HG03439 (cell line): ENCODE measurements around the gene PCDHB8.
"Not testable (repeated sequence)": the region's sequence is repeated elsewhere in the genome, so short reads cannot be mapped to it uniquely, and the experiment has no call there.

Experiments
- ATAC-seq: cut with Tn5 transposase; IDR thresholded peaks from one replicate; pipeline ENCODE4 v1.9.1; 2021; ENCODE audit warnings: mild to moderate bottlenecking, moderate library complexity; ENCODE audit not compliant: unreplicated experiment

The PCDHB8 gene

GRCh38 chr5:141184117-141184855 is 6.7 kb downstream of the PCDHB8 start:
- ATAC-seq, result not testable (repeated sequence)

GRCh38 chr5:141186897-141187512 is 9.4 kb downstream of the PCDHB8 start, which contains the start of gene PCDHB9:
PCDHB9 (plus strand) TSS chr5:141187161; CDS start chr5:141187319, 158 bp downstream.
- ATAC-seq, result no peak

GRCh38 chr5:141188682-141189081 is 11.1 kb downstream of the PCDHB8 start:
- not testable (repeated sequence) for ATAC-seq

GRCh38 chr5:141189131-141189530 is 11.5 kb downstream of the PCDHB8 start:
- not testable (repeated sequence) for ATAC-seq

- ATAC-seq, result no peak
Measured at GRCh38 chr5:141192110-141192725, 14.6 kb downstream of the PCDHB8 start, which contains the start of gene PCDHB10. PCDHB10 (plus strand) TSS chr5:141192353; CDS start chr5:141192553, 200 bp downstream.

- not testable (repeated sequence) for ATAC-seq
Measured at GRCh38 chr5:141194332-141194731, 16.7 kb downstream of the PCDHB8 start.

- ATAC-seq, result no peak
Measured at GRCh38 chr5:141196363-141196762, 18.8 kb downstream of the PCDHB8 start.

GRCh38 chr5:141199359-141200235 is 22.0 kb downstream of the PCDHB8 start, which contains the start of gene PCDHB11:
PCDHB11 (plus strand) TSS chr5:141199627; CDS start chr5:141199775, 148 bp downstream.
- ATAC-seq, result no peak

- ATAC-seq, result not testable (repeated sequence)
Measured at GRCh38 chr5:141201126-141201525, 23.5 kb downstream of the PCDHB8 start.

GRCh38 chr5:141201646-141202045 is 24.1 kb downstream of the PCDHB8 start:
- ATAC-seq, result not testable (repeated sequence)

GRCh38 chr5:141208478-141208877 is 30.9 kb downstream of the PCDHB8 start, which contains the start of gene PCDHB12:
PCDHB12 (plus strand) TSS chr5:141208719; CDS start chr5:141208908, 189 bp downstream.
- ATAC-seq, result no peak

- ATAC-seq, result not testable (repeated sequence)
Measured at GRCh38 chr5:141210281-141210680, 32.7 kb downstream of the PCDHB8 start.

- not testable (repeated sequence) for ATAC-seq
Measured at GRCh38 chr5:141210849-141211248, 33.3 kb downstream of the PCDHB8 start.

GRCh38 chr5:141213656-141214339 is 36.2 kb downstream of the PCDHB8 start, which contains the start of gene PCDHB13:
PCDHB13 (plus strand) TSS chr5:141213919; CDS start chr5:141214124, 205 bp downstream.
- not testable (repeated sequence) for ATAC-seq

- not testable (repeated sequence) for ATAC-seq
Measured at GRCh38 chr5:141214583-141214982, 37.0 kb downstream of the PCDHB8 start.

GRCh38 chr5:141215504-141215903 is 37.9 kb downstream of the PCDHB8 start:
- not testable (repeated sequence) for ATAC-seq

GRCh38 chr5:141216035-141216434 is 38.4 kb downstream of the PCDHB8 start:
- not testable (repeated sequence) for ATAC-seq

GRCh38 chr5:141223112-141223783 is 45.7 kb downstream of the PCDHB8 start, which contains the start of gene PCDHB14:
PCDHB14 (plus strand) TSS chr5:141223343; CDS start chr5:141223506, 163 bp downstream.
- ATAC-seq, result no peak

GRCh38 chr5:141224844-141225243 is 47.3 kb downstream of the PCDHB8 start:
- ATAC-seq, result not testable (repeated sequence)
